Activated naive CD4-positive, alpha-beta T cell treated with anti-CD3 and anti-CD28 coated beads, Interleukin-2, amount 50 U/mL, for 24 hours (primary cell): ENCODE results near the gene PRIMPOL.
A peak's percentile ranks its signal among the peaks of the same experiment; 100 is the strongest.
"Not testable (repeated sequence)": the region's sequence is repeated elsewhere in the genome, so short reads cannot be mapped to it uniquely, and the experiment has no call there.

Source experiments
- H3K27ac Mint-ChIP-seq: one replicate; pipeline ENCODE4 v1.8.0; 2021; ENCODE audit warnings: mild to moderate bottlenecking, mixed read lengths
- H3K27me3 Mint-ChIP-seq: one replicate; pipeline ENCODE4 v1.8.0; 2021; ENCODE audit warnings: mixed read lengths
- H3K36me3 Mint-ChIP-seq: one replicate; pipeline ENCODE4 v1.8.0; 2021; ENCODE audit warnings: mixed read lengths
- H3K4me1 Mint-ChIP-seq: one replicate; pipeline ENCODE4 v1.8.0; 2021; ENCODE audit warnings: mixed read lengths
- H3K4me3 Mint-ChIP-seq: one replicate; pipeline ENCODE4 v1.8.0; 2021; ENCODE audit warnings: mild to moderate bottlenecking, mixed read lengths
- H3K9me3 Mint-ChIP-seq: one replicate; pipeline ENCODE4 v1.8.0; 2021; ENCODE audit warnings: mixed read lengths

The PRIMPOL gene

GRCh38 chr4:184625783-184626596 is 23.5 kb upstream of the PRIMPOL start:
- H3K4me3 Mint-ChIP-seq, H3K27me3 Mint-ChIP-seq, H3K9me3 Mint-ChIP-seq: not testable (repeated sequence)
- Mint-ChIP-seq H3K27ac (peak overlapping the region; percentile 85), H3K4me1 (peaks cover 42% of the 10 kb centered on the region), H3K36me3 (peaks cover 26% of the 10 kb centered on the region)

- no peak overlapping the region for H3K4me3 Mint-ChIP-seq
- H3K27ac Mint-ChIP-seq: no peak overlapping the region
- H3K36me3 Mint-ChIP-seq: peaks cover 27% of the 10 kb centered on the region
- no peaks in the 10 kb centered on the region for H3K27me3 Mint-ChIP-seq
- peaks cover 42% of the 10 kb centered on the region for H3K4me1 Mint-ChIP-seq
- H3K9me3 Mint-ChIP-seq: no peaks in the 10 kb centered on the region
Measured at GRCh38 chr4:184628103-184628502, 21.4 kb upstream of the PRIMPOL start.

- Mint-ChIP-seq H3K36me3 (peaks cover 24% of the 10 kb centered on the region), H3K9me3 (no peaks in the 10 kb centered on the region), H3K27ac (no peak overlapping the region), H3K27me3 (no peaks in the 10 kb centered on the region), H3K4me1 (peaks cover 14% of the 10 kb centered on the region), H3K4me3 (no peak overlapping the region)
Measured at GRCh38 chr4:184632842-184633241, 16.7 kb upstream of the PRIMPOL start.

GRCh38 chr4:184635381-184635780 is 14.2 kb upstream of the PRIMPOL start:
- peaks cover 15% of the 10 kb centered on the region for H3K36me3 Mint-ChIP-seq

GRCh38 chr4:184636144-184636543 is 13.4 kb upstream of the PRIMPOL start:
- Mint-ChIP-seq H3K27me3 (no peaks in the 10 kb centered on the region), H3K27ac (no peak overlapping the region), H3K9me3 (no peaks in the 10 kb centered on the region), H3K4me1 (peaks cover 29% of the 10 kb centered on the region), H3K4me3 (no peak overlapping the region), H3K36me3 (peaks cover 16% of the 10 kb centered on the region)

More at GRCh38 chr4:184635381-184635780, 14.2 kb upstream of the PRIMPOL start:
- Mint-ChIP-seq H3K27me3 (no peaks in the 10 kb centered on the region), H3K9me3 (no peaks in the 10 kb centered on the region), H3K27ac (no peak overlapping the region), H3K4me3 (no peak overlapping the region), H3K4me1 (peaks cover 23% of the 10 kb centered on the region)

- peaks cover 37% of the 10 kb centered on the region for H3K4me1 Mint-ChIP-seq
- H3K27ac Mint-ChIP-seq: no peak overlapping the region
- H3K4me3 Mint-ChIP-seq: no peak overlapping the region
- H3K27me3 Mint-ChIP-seq: no peaks in the 10 kb centered on the region
- H3K36me3 Mint-ChIP-seq: peaks cover 16% of the 10 kb centered on the region
- H3K9me3 Mint-ChIP-seq: no peaks in the 10 kb centered on the region
Measured at GRCh38 chr4:184636897-184637296, 12.6 kb upstream of the PRIMPOL start.

GRCh38 chr4:184641022-184641421 is 8.5 kb upstream of the PRIMPOL start:
- Mint-ChIP-seq H3K4me1 (peaks cover 61% of the 10 kb centered on the region), H3K9me3 (no peaks in the 10 kb centered on the region)

GRCh38 chr4:184641451-184641850 is 8.1 kb upstream of the PRIMPOL start:
- Mint-ChIP-seq H3K27me3 (no peaks in the 10 kb centered on the region), H3K4me3 (no peak overlapping the region), H3K27ac (no peak overlapping the region), H3K36me3 (peaks cover 14% of the 10 kb centered on the region), H3K4me1 (peaks cover 65% of the 10 kb centered on the region), H3K9me3 (no peaks in the 10 kb centered on the region)

More at GRCh38 chr4:184641022-184641421, 8.5 kb upstream of the PRIMPOL start:
- Mint-ChIP-seq H3K27me3 (no peaks in the 10 kb centered on the region), H3K27ac (no peak overlapping the region), H3K4me3 (no peak overlapping the region), H3K36me3 (peaks cover 14% of the 10 kb centered on the region)

GRCh38 chr4:184643731-184644130 is 5.8 kb upstream of the PRIMPOL start:
- Mint-ChIP-seq H3K9me3 (no peaks in the 10 kb centered on the region), H3K36me3 (peaks cover 14% of the 10 kb centered on the region), H3K27me3 (no peaks in the 10 kb centered on the region), H3K4me3 (no peak overlapping the region), H3K4me1 (peaks cover 82% of the 10 kb centered on the region), H3K27ac (no peak overlapping the region)

- H3K4me3 Mint-ChIP-seq: peak overlapping the region; percentile 16
- H3K4me1 Mint-ChIP-seq: peaks cover 77% of the 10 kb centered on the region
- no peaks in the 10 kb centered on the region for H3K9me3 Mint-ChIP-seq
- peak overlapping the region; percentile 62 for H3K27ac Mint-ChIP-seq
- H3K36me3 Mint-ChIP-seq: peaks cover 11% of the 10 kb centered on the region
- H3K27me3 Mint-ChIP-seq: no peaks in the 10 kb centered on the region
Measured at GRCh38 chr4:184644553-184645307, 4.8 kb upstream of the PRIMPOL start.

GRCh38 chr4:184645904-184646610 is 3.5 kb upstream of the PRIMPOL start:
- no peaks in the 10 kb centered on the region for H3K9me3 Mint-ChIP-seq
- H3K27ac Mint-ChIP-seq: peak overlapping the region; percentile 48
- H3K4me1 Mint-ChIP-seq: peaks cover 74% of the 10 kb centered on the region
- no peaks in the 10 kb centered on the region for H3K27me3 Mint-ChIP-seq
- H3K36me3 Mint-ChIP-seq: peaks cover 9% of the 10 kb centered on the region
- H3K4me3 Mint-ChIP-seq: peak overlapping the region; percentile 97

- Mint-ChIP-seq H3K27me3 (no peaks in the 10 kb centered on the region), H3K27ac (peak overlapping the region; percentile 95), H3K9me3 (no peaks in the 10 kb centered on the region), H3K4me3 (peak overlapping the region; percentile 97), H3K4me1 (peaks cover 68% of the 10 kb centered on the region), H3K36me3 (peaks cover 7% of the 10 kb centered on the region)
Measured at GRCh38 chr4:184647266-184648053, 2.1 kb upstream of the PRIMPOL start.

- Mint-ChIP-seq H3K27me3 (no peaks in the 10 kb centered on the region), H3K9me3 (no peaks in the 10 kb centered on the region), H3K27ac (peak overlapping the region; percentile 95), H3K4me3 (peak overlapping the region; percentile 97), H3K4me1 (peaks cover 63% of the 10 kb centered on the region), H3K36me3 (peaks cover 7% of the 10 kb centered on the region)
Measured at GRCh38 chr4:184648054-184648312, 1.6 kb upstream of the PRIMPOL start.

GRCh38 chr4:184648313-184649025 is 1.1 kb upstream of the PRIMPOL start:
- peak overlapping the region; percentile 97 for H3K4me3 Mint-ChIP-seq
- H3K36me3 Mint-ChIP-seq: peaks cover 7% of the 10 kb centered on the region
- peak overlapping the region; percentile 95 for H3K27ac Mint-ChIP-seq
- H3K4me1 Mint-ChIP-seq: peaks cover 61% of the 10 kb centered on the region
- H3K27me3 Mint-ChIP-seq: no peaks in the 10 kb centered on the region
- no peaks in the 10 kb centered on the region for H3K9me3 Mint-ChIP-seq
